Kidney (tissue), 14 donors: ENCODE results near the gene PRICKLE2. TPM values are rescaled to one million over a fixed set of nuclear protein-coding genes. Genes with fewer than 3 reads are reported as not detected.

Experiments
- DNase-seq, 5 donors: peaks; one replicate each; pipeline ENCODE4 v3.0.0-alpha.2; 2013 to 2020
- FAIRE-seq: peaks from 2 replicates; lab custom pipeline; 2012; peaks lifted over from hg19 to GRCh38; lab: Jason Lieb, UNC
- H3K27ac ChIP-seq, 2 donors: one replicate each; pipeline ENCODE4 v1.7.0; 2013; ENCODE audit warnings: low read depth in 2 of 2, low read length in 2 of 2, inconsistent platforms in 1 of 2
- H3K27me3 ChIP-seq: one replicate; pipeline ENCODE4 v1.7.1; 2013; ENCODE audit warnings: low read length, inconsistent platforms; ENCODE audit not compliant: control insufficient read depth, insufficient read depth
- H3K36me3 ChIP-seq, 3 donors: one replicate each; pipeline versions ENCODE4 v1.7.0 to v1.7.1; 2013; ENCODE audit warnings: low read length in 3 of 3, control low read depth in 1 of 3, inconsistent platforms in 1 of 3; ENCODE audit not compliant: insufficient read depth in 3 of 3, control insufficient read depth in 2 of 3
- H3K4me1 ChIP-seq, 3 donors: one replicate each; pipeline versions ENCODE4 v1.7.0 to v1.7.1; 2013; ENCODE audit warnings: low read length in 3 of 3, inconsistent platforms in 1 of 3, low read depth in 1 of 3; ENCODE audit not compliant: control insufficient read depth in 2 of 3, insufficient read depth in 2 of 3
- H3K4me3 ChIP-seq, 3 donors: one replicate each; pipeline versions ENCODE4 v1.7.0 to v1.8.1; 2013; ENCODE audit warnings: low read length in 3 of 3, control low read depth in 1 of 3, inconsistent platforms in 1 of 3
- H3K9ac ChIP-seq, 3 donors: one replicate each; pipeline versions ENCODE4 v1.7.0 to v1.7.1; 2013; ENCODE audit warnings: low read length in 3 of 3, control low read depth in 1 of 3, inconsistent platforms in 1 of 3
- H3K9me3 ChIP-seq, 3 donors: one replicate each; pipeline versions ENCODE4 v1.7.0 to v1.7.1; 2013; ENCODE audit warnings: low read length in 3 of 3, control low read depth in 1 of 3, inconsistent platforms in 1 of 3; ENCODE audit not compliant: control insufficient read depth in 2 of 3, insufficient read depth in 1 of 3
- intact Hi-C: fragments of 100-400 bp; cut with DNase I; formaldehyde crosslinking; loops from one replicate; pipeline ENCODE4 v1.11.1; 2022
- polyA plus RNA-seq: library from polyadenylated mRNA; stranded (reverse); fragments of 350-450 nt; fragmentation: Illumina TruSeq; extraction: RNeasy Lipid Tissue Mini Kit (QIAGEN cat#74804); gene quantifications from one replicate; pipeline ENCODE4 v1.2.3, GENCODE V29; 2014; ENCODE audit warnings: low read depth, low replicate concordance; ENCODE audit not compliant: insufficient read depth
- total RNA-seq: library from RNA; stranded (reverse); fragmentation: NEBNext Ultra II Directional; extraction: Animal tissue kit (Norgen Biotek cat#: 25700); gene quantifications from one replicate; pipeline ENCODE4 v1.2.1, GENCODE V29; 2021
- TF ChIP-seq, protein P1 (sequence below): IDR thresholded peaks from 3 replicates; pipeline ENCODE4 v1.5.1; 2012; ENCODE audit warnings: mild to moderate bottlenecking, moderate library complexity, borderline replicate concordance; ENCODE audit not compliant: insufficient read depth; ENCODE audit errors: extremely low read depth
- donor health status: control.
- donor health status: control.
- donor health status: control.
- donor health status: control.
- donor health status: control.
- donor health status: DM: yes; HTN: yes; CAD: no.
- donor health status: Normal renal cell carcinoma (clear cell type).

Gene PRICKLE2
- total and polyA plus RNA-seq, 2 donors from 2014 or later, result 3.5 to 22.9 TPM

- TF ChIP-seq, protein P1, sequence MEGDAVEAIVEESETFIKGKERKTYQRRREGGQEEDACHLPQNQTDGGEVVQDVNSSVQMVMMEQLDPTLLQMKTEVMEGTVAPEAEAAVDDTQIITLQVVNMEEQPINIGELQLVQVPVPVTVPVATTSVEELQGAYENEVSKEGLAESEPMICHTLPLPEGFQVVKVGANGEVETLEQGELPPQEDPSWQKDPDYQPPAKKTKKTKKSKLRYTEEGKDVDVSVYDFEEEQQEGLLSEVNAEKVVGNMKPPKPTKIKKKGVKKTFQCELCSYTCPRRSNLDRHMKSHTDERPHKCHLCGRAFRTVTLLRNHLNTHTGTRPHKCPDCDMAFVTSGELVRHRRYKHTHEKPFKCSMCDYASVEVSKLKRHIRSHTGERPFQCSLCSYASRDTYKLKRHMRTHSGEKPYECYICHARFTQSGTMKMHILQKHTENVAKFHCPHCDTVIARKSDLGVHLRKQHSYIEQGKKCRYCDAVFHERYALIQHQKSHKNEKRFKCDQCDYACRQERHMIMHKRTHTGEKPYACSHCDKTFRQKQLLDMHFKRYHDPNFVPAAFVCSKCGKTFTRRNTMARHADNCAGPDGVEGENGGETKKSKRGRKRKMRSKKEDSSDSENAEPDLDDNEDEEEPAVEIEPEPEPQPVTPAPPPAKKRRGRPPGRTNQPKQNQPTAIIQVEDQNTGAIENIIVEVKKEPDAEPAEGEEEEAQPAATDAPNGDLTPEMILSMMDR, result no peak
- H3K9me3 ChIP-seq, result no peaks in the 10 kb centered on the region
- H3K4me1 ChIP-seq, result no peaks in the 10 kb centered on the region
- H3K27me3 ChIP-seq, result no peaks in the 10 kb centered on the region
- H3K36me3 ChIP-seq, result no peaks in the 10 kb centered on the region
- no peak overlapping the region for H3K27ac ChIP-seq
- no peak for DNase-seq
- H3K9ac ChIP-seq, result no peak overlapping the region
- no peak for FAIRE-seq
- no peak overlapping the region for H3K4me3 ChIP-seq
- intact Hi-C loops, result no loop called here
Observed at GRCh38 chr3:64063983-64064438, 161.3 kb downstream of the PRICKLE2 start.

- FAIRE-seq (no peak), DNase-seq (no peak)
- H3K27ac ChIP-seq, result no peak overlapping the region
- intact Hi-C loops, result no loop called here
- TF ChIP-seq, protein P1, result no peak
- no peaks in the 10 kb centered on the region for H3K36me3 ChIP-seq
- no peak overlapping the region for H3K9ac ChIP-seq
- H3K27me3 ChIP-seq, result no peaks in the 10 kb centered on the region
- no peaks in the 10 kb centered on the region for H3K9me3 ChIP-seq
- H3K4me1 ChIP-seq, result no peaks in the 10 kb centered on the region
- no peak overlapping the region for H3K4me3 ChIP-seq
Observed at GRCh38 chr3:64063207-64063982, 161.9 kb downstream of the PRICKLE2 start.

GRCh38 chr3:64061628-64062027 is 163.6 kb downstream of the PRICKLE2 start:
- DNase-seq, result no peak
- no peaks in the 10 kb centered on the region for H3K9me3 ChIP-seq
- no peak for FAIRE-seq
- H3K27ac ChIP-seq, result no peak overlapping the region
- intact Hi-C loops, result no loop called here
- H3K9ac ChIP-seq, result no peak overlapping the region
- H3K36me3 ChIP-seq, result no peaks in the 10 kb centered on the region
- H3K4me3 ChIP-seq, result no peak overlapping the region
- TF ChIP-seq, protein P1, result no peak
- H3K4me1 ChIP-seq, result no peaks in the 10 kb centered on the region
- H3K27me3 ChIP-seq, result no peaks in the 10 kb centered on the region
